GM18868 (cell line): ENCODE data around the gene MYO16.

Experiments
- ATAC-seq: cut with Tn5 transposase; IDR thresholded peaks from one replicate; pipeline ENCODE4 v1.9.1; 2021; ENCODE audit warnings: mild to moderate bottlenecking, moderate library complexity; ENCODE audit not compliant: unreplicated experiment

Gene MYO16

GRCh38 chr13:108787700-108788414 lies 158.4 kb downstream of the MYO16 start:
- ATAC-seq, result no peak

GRCh38 chr13:108789476-108789875 lies 160.1 kb downstream of the MYO16 start:
- no peak for ATAC-seq

GRCh38 chr13:108795841-108796240 lies 166.4 kb downstream of the MYO16 start:
- no peak for ATAC-seq

GRCh38 chr13:108797354-108797753 lies 167.9 kb downstream of the MYO16 start:
- no peak for ATAC-seq

GRCh38 chr13:108807841-108808240 lies 178.4 kb downstream of the MYO16 start:
- ATAC-seq, result no peak

GRCh38 chr13:108812165-108812564 lies 182.8 kb downstream of the MYO16 start:
- no peak for ATAC-seq

- ATAC-seq, result no peak
Observed at GRCh38 chr13:108812661-108813060, 183.2 kb downstream of the MYO16 start.

- no peak for ATAC-seq
Observed at GRCh38 chr13:108813587-108814170, 184.3 kb downstream of the MYO16 start.

- ATAC-seq, result no peak
Observed at GRCh38 chr13:108816375-108816774, 187.0 kb downstream of the MYO16 start.

- no peak for ATAC-seq
Observed at GRCh38 chr13:108827646-108828045, 198.2 kb downstream of the MYO16 start.

- no peak for ATAC-seq
Observed at GRCh38 chr13:108828086-108828815, 198.8 kb downstream of the MYO16 start.

GRCh38 chr13:108830916-108831315 lies 201.5 kb downstream of the MYO16 start:
- no peak for ATAC-seq

- ATAC-seq, result no peak
Observed at GRCh38 chr13:108833531-108833930, 204.1 kb downstream of the MYO16 start.

GRCh38 chr13:108834193-108834592 lies 204.8 kb downstream of the MYO16 start:
- ATAC-seq, result no peak

GRCh38 chr13:108835083-108835482 lies 205.7 kb downstream of the MYO16 start:
- ATAC-seq, result no peak

- no peak for ATAC-seq
Observed at GRCh38 chr13:108850691-108851090, 221.3 kb downstream of the MYO16 start.

GRCh38 chr13:108851660-108852059 lies 222.2 kb downstream of the MYO16 start:
- ATAC-seq, result no peak

GRCh38 chr13:108853031-108853430 lies 223.6 kb downstream of the MYO16 start:
- no peak for ATAC-seq

GRCh38 chr13:108855737-108856387 lies 226.5 kb downstream of the MYO16 start:
- ATAC-seq, result peak; percentile 85

GRCh38 chr13:108858676-108859075 lies 229.3 kb downstream of the MYO16 start:
- no peak for ATAC-seq

- ATAC-seq, result peak; percentile 40
Observed at GRCh38 chr13:108859197-108860012, 230.0 kb downstream of the MYO16 start.
